Measurements from ENCODE around the gene SEC24D. TPM values are rescaled to one million over a fixed set of nuclear protein-coding genes. Genes with fewer than 3 reads are reported as not detected.

The SEC24D gene
- total and polyA plus RNA-seq, 2 donors (not counting 3 experiments of a cell fraction or from before 2014, with no cell fraction given), result 81.5 to 127 TPM

GRCh38 chr4:118770741-118771187, 65.2 kb downstream of the SEC24D start:
- dilution Hi-C loops (cut with MboI; ENCODE audit: extremely low pct_ligation_motif_present, low sequenced_read_pairs), result no loop called here
- ChIA-PET POLR2A (no interaction called here), CTCF (interaction anchor here (1.0 to 6.4 kb wide), 6 partner anchors 24 to 199 kb away, joined by 3 to 79 read pairs (median 4); partner anchors contain the start of gene SYNPO2)
- peaks cover 3% of the 10 kb centered on the region for H4K20me1 ChIP-seq (replicated peaks; ENCODE audit: control insufficient read depth, extremely low read depth, insufficient read depth, low read length)
- BruUV-seq (replicated peaks), result no TSS peak
- H3K4me2 ChIP-seq (ENCODE audit: insufficient read depth, low read length), result no peak overlapping the region
- H3K4me1 ChIP-seq (ENCODE audit: control insufficient read depth, extremely low read depth, insufficient read depth, low read length), result peaks cover 49% of the 10 kb centered on the region
- TF ChIP-seq MAX (IDR thresholded peaks at IDR 0.05; ENCODE audit: insufficient read depth, insufficient read length), result no peak
- no peak for TF ChIP-seq GATA2 (IDR thresholded peaks at IDR 0.05; ENCODE audit: insufficient read depth, insufficient read length, low read depth, low read length)
- no peak for TF ChIP-seq CTCF (IDR thresholded peaks at IDR 0.05; ENCODE audit: extremely low read depth in 1 of 2, insufficient read depth in 1 of 2, low read depth in 1 of 2, low read length in 2 of 2)
- TF ChIP-seq MYC (IDR thresholded peaks at IDR 0.05; ENCODE audit: low read depth, low read length), result no peak
- TF ChIP-seq POLR2AphosphoS5 (IDR thresholded peaks at IDR 0.05; ENCODE audit: insufficient read depth, low read depth, low read length), result no peak
- no peak for TF ChIP-seq FOS (IDR thresholded peaks at IDR 0.05; ENCODE audit: borderline replicate concordance, insufficient read depth, low read length)
- TF ChIP-seq EZH2 (IDR thresholded peaks at IDR 0.05; ENCODE audit: borderline replicate concordance, low read depth, low read length, severe bottlenecking), result no peak
- no peak for TF ChIP-seq POLR2A (IDR thresholded peaks at IDR 0.05; ENCODE audit: low read depth, low read length)
- TF ChIP-seq JUN (IDR thresholded peaks at IDR 0.05; ENCODE audit: borderline replicate concordance, insufficient read depth, insufficient read length, low read depth), result no peak
- H3K27ac ChIP-seq (ENCODE audit: insufficient read depth, low read depth, low read length), result no peak overlapping the region
- DNase-seq (ENCODE audit: low read depth, low spot score) (no peak), FAIRE-seq (no peak)
- H3K4me3 ChIP-seq (replicated peaks in 1 of 3; ENCODE audit: insufficient read depth in 1 of 3, low read depth in 1 of 3, low read length in 3 of 3), result no peak overlapping the region
- intact Hi-C loops (cut with micrococcal nuclease), result no loop called here
- no peaks in the 10 kb centered on the region for H3K27me3 ChIP-seq (ENCODE audit: control insufficient read depth in 2 of 2, insufficient read depth in 2 of 2, low read length in 2 of 2)
- peaks cover 11 to 28% of the 10 kb centered on the region in 2 experiments for H3K36me3 ChIP-seq (ENCODE audit: control insufficient read depth in 2 of 2, extremely low read depth in 1 of 2, insufficient read depth in 2 of 2, low read length in 2 of 2)
- H3K9me1 ChIP-seq (replicated peaks; ENCODE audit: control insufficient read depth, extremely low read depth, insufficient read depth, low read length), result no peaks in the 10 kb centered on the region
- peaks cover 23% of the 10 kb centered on the region for H3K79me2 ChIP-seq (ENCODE audit: control insufficient read depth, insufficient read depth, low read length)
- H3K9ac ChIP-seq (replicated peaks; ENCODE audit: extremely low read depth, insufficient read depth, low read length), result no peak overlapping the region
- no peaks in the 10 kb centered on the region for H3K9me3 ChIP-seq (replicated peaks; ENCODE audit: control insufficient read depth, insufficient read depth, low read length)
- no peak overlapping the region for H2AFZ ChIP-seq (ENCODE audit: low read depth, low read length)
